Cerebellar cortex (tissue), 1 donor: ENCODE results near the gene NRF1.
"Not testable (repeated sequence)": the region's sequence is repeated elsewhere in the genome, so short reads cannot be mapped to it uniquely, and the experiment has no call there.

Experiments used
- DNase-seq: peaks from one replicate; pipeline ENCODE4 v3.0.0-alpha.2; 2015; ENCODE audit warnings: low spot score

The NRF1 gene

DNA sequence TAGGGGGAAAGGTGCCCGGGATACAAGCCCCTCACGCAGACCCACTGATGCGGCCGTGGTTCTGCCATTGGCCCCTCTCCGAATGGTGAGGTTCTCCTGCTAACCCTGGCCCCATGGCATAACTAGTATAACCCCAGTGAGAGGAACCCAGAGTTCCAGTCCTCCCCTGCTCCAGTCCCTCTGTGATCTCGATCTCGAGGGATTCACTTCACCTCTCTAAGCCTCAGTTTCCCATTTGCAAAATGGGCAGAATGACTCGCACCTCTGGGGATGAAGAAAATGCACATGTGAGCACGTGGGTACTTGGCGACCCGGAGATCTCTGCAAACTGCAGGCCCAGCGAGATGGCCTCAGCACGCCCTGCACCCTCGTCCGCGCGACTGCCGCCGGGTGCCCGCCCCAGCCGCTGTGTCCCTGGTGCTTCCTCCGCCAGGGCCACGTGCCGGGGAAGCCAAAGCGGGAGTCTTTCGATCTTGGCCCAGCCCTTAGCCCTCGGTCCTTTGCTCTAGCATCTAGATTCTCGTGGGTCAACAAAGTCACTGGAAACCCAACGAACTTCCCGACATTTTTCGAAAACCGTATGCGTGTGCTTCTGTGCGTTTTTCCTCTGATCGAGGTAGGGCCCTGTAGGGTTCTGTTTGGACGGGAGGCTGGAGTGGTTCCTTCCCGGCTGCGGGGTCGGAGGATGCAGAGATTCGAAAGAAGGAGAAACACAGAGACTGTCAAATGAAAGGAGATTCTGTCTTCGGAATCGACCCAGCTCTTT is 171.5 kb downstream of the NRF1 start:
- DNase-seq: no peak

DNA sequence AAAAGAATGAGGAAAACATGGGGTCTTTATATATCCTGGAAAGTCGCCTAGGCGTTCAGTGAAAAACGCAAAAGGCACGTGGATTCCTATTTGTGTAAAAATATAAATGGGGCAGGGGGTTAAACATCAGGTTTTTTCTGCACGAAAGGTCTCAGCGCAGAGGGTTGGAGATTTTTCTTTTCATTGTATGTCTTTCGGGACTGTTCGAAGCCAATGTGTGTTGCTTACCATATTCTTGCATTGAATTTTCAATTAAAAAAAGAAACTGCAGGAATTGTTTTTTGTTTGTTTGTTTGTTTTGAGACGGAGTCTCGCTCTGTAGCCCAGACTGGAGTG is 172.0 kb downstream of the NRF1 start:
- DNase-seq: no peak

DNA sequence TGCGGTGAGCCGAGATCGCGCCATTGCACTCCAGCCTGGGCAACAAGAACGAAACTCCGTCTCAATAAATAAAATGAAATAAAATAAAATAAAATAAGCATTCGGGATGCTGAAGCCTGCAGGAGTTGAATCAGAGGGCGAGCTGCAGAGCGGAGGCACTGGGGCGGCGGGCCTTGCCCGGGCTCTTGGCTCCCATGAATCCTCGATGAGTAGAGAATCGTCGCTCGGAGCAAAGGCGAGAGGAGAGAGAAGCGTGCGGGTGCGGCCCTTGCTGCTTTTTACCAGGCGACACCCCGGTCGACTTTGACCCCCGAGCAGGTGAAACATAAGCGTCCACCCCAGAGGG is 172.9 kb downstream of the NRF1 start:
- DNase-seq: no peak

DNA sequence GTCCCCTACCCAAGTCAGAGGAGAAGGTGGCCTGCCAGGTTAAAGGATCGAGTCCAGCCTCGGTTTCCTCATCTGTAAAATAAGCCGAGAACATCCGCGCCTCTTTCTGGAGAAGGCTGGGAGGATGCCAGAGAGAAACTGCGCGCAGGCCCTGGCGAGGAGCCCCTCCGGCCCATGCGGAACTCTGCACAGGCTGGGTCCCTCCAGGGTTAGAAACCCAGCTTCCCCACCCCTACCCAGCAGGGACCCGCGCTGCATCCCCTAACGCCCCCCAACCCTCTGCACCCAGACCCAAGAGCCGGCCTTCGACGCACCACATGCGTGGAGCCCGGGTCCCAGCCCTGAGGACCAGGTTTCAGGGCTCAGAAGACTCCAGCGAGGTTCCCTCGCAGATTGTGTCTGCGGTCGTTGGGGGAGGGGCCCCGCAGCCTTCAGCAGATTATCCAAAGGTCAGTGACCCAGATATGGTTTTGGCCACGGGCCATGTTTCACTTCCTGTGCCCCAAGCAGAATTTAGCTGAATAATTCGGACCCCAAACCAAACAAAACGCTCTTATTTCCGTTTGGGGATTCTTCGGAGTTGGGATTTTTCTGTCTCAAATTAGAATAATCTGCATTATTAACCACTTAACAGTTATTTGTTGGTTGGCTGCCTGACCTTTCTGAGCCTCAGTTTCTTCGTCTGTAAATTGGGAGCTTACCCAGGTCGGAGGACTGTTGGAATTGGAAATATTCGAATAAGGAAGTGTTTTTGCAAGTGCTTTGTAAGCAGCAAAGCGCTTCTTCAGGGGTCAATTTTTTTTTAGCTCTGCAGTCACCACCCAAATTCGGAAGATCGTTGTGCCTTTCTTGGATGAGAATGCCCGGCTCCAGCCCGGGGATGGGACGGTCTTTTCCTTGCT is 173.5 kb downstream of the NRF1 start:
- DNase-seq: no peak

DNA sequence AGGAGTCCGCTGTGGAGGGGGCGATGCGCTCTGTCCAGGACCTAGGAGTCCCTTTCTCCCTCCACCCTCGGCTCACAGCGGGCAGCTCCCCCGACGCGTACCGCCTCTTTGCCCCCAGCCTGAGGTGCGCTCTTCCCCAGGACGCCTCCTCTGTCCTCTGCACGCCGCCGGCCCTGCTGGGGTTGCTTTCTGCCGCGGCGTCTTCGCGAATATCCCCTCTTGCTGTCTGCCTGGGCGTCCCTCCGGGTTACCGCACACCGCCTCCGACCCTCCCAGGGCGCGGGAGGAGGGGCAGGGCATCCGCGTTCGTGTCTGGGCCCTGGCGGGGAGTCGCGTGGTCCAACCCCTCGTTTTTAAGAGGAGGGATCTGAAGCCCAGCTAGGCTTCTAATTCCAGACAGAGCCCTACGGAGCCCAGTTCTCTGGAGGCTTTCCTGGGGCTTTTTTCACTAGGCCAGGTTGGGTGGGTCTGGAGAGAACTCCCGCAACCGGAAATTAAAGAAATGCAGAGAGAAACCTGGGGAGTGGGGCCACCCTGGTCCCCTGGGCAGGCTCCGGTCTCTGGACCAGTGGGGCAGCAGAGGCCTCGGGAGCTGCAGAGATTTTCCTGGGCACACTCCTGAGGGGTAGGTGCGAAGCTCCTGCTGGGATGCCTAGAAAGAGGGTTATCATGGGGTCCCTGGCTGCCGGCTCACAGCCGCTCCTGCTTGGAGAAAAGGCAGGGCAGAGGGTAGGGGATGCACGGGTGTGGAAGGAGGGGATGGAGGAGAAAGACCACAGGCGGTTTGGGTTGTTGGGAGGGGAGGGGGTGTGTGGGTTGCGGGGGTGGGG is 174.4 kb downstream of the NRF1 start:
- no peak for DNase-seq

DNA sequence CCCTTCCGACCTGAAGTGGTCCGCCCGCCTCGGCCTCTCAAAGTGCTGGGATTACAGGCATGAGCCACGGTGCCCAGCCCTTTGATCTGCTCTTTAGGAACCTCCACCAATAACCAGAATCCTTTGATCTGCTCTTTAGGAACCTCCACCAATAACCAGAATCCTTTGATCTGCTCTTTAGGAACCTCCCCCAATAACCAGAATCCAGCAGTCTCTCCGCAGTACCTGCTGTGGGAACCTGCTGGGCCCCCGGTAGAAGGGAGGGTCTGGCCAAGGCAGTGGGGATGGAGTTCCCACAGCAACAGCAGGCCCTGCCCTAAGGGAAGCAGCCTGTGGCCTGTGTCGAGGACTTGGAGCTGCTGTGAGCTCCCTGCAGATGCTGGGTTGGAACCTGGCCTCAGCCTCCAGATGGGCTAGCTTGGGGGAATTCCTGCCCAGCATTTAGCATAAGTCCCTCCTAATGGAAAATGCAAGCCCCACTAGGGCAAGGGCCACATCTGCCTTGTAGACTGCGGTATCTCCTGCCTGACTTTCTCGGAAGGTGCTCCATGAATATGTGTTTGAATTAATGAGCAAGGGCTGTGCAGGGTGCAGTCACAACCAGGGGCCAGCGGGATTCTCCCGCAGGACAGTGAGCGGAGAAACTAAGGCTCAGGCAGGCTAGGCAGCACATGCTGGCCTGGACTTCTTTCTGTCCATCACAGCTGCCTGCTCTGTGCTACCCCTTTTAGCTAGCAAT is 175.5 kb downstream of the NRF1 start:
- DNase-seq: no peak

DNA sequence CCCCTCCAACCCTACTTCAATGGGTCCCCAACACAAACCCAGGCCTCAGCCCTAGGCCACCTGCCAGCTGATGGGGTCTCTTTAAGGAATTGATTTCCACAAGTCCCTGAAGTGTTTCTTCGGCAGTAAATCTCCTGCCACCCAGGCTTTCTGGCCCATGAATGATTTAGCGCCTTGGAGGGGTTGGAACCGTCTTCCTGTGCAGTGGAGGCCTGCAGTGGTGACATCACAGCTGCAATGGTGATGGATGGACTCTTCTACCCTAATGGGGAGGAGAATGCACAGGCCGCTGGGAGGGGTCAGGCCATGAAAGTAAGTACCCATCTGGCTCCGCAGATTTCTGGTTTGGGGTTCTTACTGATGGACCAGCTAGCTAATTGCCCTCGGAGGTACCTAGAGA is 177.5 kb downstream of the NRF1 start:
- no peak for DNase-seq

DNA sequence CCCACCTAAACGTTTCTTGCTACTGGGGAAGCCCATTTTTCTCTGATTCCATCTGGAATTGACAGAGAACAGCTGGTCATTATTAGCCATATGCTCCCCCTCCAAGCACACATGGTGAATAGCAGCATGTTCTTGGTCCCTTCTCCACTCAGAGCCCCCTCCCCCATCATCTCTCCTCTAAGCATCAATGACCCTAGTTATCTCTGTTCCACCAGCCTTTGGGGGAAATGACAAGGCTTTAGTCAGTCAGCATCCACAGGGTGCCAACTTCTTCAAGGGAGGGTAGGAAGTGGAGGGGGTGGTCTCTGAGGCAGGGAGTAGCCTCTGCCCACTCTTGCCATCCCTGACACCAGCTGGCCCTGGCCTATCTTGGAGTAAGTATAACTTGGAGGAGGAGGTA is 178.1 kb downstream of the NRF1 start:
- no peak for DNase-seq

DNA sequence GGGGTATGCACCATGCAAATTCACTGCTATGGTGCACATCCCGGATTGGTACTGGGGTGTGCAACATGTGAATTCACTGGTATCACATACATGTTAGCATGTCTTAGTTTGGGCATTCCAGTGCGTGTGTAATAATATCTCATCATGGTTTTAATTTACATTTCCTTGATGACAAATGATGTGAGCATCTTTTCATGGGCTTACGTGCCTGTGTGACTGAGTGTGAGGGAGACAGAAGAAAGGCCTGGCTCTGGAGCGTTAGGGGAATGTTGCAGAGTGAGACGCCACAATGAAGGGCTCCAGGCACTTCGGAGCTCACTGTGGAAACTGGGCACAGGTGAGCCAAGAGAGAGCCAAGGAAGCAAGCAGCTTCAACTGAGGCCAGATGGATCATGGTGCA is 178.6 kb downstream of the NRF1 start:
- DNase-seq: no peak

DNA sequence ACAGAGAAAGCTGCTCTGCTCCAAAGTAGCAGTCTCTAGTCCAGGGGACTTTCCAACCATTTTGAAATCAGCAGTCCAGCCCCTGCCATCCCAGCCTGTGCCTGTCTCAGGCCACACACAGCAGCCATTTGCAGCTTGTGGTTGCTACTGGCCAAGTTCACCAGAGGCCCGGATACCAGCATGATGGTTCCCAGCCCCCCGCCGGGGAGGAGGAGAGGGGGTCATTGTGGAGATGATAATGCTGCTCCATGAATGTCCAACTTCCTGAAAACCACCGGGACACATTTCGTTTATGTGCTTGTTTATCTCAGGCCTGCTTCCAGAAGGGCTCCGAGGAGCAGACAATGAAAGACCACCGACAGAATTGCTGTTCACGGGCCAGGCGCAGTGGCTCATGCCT is 181.2 kb downstream of the NRF1 start:
- no peak for DNase-seq

DNA sequence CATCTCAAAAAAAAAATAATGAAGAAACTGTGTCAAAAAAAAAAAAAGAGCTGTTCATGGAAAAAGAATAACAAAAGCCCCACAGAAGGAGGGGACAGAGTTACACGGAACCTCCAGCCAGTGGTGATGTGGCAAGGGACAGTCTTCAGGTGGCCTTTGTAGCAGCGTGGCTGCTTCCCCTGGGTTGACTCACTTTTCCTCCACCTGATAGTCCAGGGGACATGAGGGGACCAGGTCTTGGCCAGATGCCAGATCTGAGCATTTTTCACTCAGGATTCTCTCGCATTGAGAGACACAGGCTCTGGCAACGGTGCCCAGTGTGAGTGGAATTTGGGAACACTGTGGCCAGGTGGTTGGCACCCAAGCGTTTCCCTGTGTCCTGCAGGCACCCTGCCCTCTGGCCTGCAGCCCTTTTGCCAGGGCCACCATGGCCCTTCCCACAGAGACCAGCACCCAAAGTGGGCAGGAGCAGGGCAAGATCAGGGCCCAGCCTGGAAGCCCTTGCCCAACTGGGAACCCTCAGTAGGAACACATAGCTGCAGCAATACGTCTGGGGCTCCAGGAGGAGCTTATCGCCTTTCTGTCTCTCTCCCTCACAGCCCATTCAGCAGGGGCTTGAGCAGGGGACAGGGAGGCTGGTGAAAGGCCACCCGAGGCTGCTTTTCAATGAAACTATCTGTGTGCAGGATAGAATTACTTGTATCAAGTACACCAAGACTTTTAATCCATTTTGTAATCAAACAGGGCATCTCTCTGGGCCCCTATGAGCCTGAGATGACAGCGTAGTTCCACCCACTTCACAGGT is 182.2 kb downstream of the NRF1 start:
- DNase-seq: no peak

DNA sequence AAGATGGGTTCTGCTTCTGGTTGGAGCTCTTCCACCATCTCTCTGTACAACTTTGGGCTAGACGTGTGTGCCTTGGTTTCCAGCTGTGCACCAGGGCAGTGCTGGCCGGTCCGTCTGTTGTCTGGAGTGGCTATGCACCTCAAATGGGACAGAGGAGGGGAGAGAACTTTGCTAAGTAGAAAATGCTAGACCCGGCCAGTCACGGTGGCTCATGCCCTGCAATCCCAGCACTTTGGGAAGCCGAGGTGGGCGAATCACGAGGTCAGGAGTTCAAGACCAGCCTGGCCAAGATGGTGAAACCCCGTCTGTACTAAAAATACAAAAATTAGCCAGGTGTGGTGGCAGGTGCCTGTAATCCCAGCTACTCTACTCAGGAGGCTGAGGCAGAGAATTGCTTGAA is 182.9 kb downstream of the NRF1 start:
- DNase-seq: not testable (repeated sequence)

DNA sequence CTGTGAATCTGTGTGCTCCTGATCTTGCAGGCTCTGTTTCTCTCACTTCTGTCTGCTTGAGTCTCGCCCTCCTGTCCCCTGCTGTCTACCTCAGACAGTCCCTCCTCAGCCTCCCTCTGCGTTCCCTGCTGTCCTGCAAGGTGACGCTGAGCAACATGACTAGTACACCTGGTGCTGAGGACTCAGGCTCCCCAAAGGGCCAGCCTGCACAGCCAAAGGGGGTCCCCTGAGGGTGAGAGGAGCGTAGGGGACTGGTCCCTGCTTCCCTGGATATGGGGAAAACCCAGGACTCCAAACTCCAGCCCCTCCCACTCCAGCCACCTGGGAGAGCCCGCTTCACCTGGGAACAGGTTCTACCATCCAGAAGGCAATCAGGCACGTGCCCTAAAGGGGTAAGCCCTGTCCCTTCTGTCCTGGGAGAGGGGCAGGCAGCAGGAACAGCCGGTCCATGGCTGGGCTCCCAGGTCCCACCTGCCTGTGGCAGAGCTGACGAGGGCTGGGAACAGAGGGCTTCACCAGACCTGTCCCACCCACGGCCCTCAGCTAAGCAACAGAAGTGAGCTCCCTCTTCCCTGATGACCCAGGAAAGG is 184.8 kb downstream of the NRF1 start:
- no peak for DNase-seq

DNA sequence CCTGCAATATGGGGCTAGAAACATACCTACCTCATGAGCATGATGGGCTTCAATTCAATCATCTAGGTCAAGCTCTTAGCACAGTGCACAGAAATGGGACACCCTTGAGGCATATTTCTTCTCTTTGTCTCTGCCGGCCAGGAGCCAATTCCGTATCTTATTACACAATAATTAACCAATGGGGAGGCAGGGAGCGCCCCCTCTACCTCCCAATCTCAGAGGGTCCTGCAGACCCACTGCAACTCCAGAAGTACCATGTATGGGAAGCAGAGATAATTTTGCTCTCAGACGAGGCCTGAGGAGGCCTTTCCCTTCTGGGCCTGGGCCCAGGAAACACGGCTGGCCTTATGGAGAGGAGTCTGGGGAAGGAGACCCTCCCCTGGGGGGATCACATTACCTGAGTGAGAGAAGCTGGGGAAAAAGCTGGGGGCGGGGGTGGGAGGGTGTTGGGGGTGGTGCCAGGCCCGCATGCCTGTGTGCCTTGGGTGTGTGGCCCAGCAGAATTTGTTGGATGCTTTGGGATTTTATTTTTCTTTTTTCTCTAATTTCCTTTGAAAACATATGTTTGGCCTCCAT is 185.8 kb downstream of the NRF1 start:
- DNase-seq: no peak

DNA sequence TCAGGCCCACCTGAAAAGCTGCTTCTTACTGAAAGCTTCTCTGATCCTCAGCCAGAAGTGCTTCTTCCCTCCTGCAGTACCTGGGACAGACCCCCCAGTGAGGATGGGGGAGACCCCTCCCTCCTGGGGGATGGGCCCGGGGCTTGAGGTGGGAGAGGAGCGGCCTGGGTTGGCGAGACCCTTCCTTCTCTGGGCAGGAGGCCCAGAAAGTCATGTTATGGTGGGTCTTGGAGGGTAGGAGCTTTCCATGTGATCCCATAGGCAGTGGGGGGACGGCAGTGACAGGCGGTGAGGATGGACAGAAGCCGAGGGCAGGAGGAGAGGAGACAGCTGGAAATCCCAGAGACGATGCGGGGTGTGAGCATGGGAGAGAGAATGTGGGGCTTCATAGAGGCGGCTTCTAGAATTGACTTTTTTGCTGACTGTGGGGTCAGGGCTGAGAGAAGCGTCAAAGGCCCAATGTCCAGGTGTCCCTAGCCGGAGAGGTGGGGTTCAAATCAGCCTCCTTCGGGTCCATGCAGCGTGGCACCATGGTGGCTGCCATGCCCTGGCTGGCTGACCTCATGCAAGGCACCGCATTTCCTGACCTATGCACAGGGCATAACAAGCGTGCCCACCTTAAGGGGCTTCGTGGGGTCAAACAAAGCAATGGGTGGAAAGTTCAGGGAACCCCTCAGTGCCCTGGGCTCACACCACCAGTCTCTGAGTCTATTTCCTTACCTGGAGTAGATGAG is 187.3 kb downstream of the NRF1 start:
- DNase-seq: no peak

DNA sequence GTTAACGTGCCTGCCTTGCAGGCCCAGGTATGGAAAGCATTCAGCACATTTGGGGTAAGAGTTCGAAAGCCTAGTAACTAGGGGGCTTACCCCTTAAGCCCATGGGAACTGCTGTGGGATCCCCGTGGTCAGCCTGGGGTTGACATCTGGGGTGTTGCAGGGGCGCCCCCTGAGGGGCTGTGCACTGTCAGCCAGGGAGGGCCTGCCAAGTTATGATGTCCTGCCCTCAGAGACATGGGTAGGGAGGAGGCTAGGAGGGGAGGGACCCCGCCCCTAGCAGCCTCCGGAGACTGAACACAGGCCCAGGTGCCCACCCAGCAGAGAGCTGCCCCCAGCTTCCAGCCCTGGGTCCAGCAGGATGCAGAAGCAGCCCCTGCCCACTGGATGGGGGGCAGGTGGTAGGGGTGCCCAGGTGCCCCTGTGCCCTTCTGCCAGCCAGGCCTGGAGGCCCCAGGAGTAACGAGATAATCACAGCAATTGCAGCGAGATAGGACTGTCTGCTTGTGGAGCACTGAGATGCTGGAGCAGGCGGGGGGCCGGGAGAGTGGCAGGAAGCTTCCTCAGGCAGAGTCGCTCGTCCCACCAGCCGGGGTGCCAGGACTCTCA is 187.9 kb downstream of the NRF1 start:
- no peak for DNase-seq

DNA sequence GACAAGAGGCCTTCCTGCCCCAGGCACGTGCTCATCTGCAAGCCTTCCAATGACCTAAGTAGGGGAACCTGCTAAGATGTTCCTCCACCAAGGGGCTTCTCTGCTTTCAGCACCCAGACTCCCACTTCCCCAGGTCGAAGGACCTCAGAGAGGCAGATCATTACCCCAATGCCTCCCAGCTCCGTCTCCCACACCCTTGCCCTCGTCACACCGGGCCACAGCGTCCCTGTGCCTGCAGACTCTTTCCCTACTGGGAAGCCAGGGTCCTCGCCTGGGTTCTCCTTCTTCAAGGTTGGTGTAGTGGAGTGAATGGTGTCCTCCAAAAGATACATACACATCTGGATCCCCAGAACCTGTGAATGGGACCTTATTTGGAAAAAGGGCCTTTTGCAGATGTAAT is 189.4 kb downstream of the NRF1 start:
- DNase-seq: no peak

DNA sequence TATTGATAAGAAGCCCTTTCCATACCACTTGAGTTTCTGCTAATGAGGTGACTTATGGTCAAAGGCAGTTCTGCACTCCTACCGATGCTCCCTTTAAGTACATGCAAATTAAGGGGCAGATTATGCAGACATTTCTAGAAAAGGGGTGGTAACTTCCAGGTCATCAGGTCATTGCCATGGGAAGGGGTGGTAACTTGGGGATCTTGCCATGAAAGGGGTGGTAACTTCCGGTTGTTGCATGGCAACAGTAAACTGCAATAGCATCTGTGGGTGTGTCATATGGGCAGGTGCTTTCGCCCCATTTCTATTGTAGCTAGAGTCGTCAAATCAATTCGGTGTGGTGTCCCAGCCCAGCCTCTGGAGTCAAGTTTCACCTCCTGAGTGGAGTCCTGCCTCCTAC is 190.4 kb downstream of the NRF1 start:
- no peak for DNase-seq

DNA sequence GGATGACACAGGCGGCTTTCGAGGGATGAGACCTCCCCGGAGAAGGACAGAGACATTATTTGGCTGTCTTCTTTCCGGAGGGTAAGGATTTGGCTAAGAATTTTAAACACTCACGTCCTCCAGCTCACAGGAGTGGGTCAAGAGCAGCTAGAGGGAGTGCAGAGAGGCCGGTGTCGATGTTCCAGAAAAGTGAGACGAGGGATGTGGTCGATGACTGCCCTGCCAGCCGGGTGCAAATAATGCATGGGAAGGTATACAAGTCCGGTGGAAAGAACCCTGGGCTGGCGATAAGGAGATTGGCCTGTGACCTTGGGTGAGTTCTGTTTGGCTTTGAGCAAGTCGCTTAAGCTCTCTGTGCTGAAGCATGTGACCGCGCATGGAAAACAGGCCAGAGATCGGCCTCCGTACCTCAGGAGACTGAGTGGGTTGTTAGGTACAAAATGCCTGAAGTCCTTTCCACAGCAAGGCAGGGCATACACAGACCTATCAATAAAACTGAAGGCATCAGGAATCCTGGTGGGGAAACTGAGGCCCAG is 192.1 kb downstream of the NRF1 start:
- DNase-seq: no peak
